ENCODE results near the gene FAM170B.

Gene FAM170B

DNA sequence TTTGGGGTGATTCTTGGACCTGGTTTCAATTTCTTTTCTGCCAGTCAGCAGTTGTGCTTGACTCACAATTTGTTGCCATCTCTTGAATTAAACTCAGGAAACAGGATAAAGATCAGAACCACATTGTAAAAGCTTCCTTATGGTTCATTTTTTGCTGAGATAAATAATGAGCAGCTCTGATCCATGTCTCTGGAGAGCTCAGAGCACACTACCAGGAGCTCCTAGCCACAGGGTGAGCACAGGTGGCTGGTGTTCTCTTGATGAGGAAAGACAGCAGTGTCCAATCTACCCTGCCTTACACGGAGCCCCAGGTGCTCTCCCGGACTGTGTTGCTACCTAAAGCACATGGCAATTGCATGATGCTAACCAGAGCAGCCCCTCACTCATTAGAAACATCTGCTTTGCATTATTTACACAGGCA lies 17.2 kb upstream of the FAM170B start:
- Histone ChIP-seq H3K9me3 (ENCODE audit: control insufficient read depth, insufficient read depth, low read length) (no peaks in the 10 kb centered on the region), H3K79me2 (ENCODE audit: control insufficient read depth, low read length) (no peaks in the 10 kb centered on the region), H3K4me3 (ENCODE audit: low read length) (no peak overlapping the region), H3K4me1 (ENCODE audit: control insufficient read depth, low read length) (no peaks in the 10 kb centered on the region), H3F3A (ENCODE audit: control insufficient read depth, insufficient read depth) (no peaks in the 10 kb centered on the region), H3K4me2 (ENCODE audit: low read length) (no peak overlapping the region), H3K9me2 (replicated peaks; ENCODE audit: control insufficient read depth, low read length) (no peaks in the 10 kb centered on the region), H3K27ac (ENCODE audit: low read depth, low read length) (no peak overlapping the region), H4K20me1 (ENCODE audit: control insufficient read depth, insufficient read depth, low read depth, low read length) (no peaks in the 10 kb centered on the region), H3K36me3 (ENCODE audit: control insufficient read depth, low read length) (no peaks in the 10 kb centered on the region), H3K27me3 (ENCODE audit: control insufficient read depth, low read length) (0 out of 2 replicates have a peak, but pooled peaks cover 8% of the 10 kb centered on the region)
- TF ChIP-seq EZH2phosphoT487 (IDR thresholded peaks at IDR 0.05; ENCODE audit: borderline replicate concordance, low read length) = no peak
- TF ChIP-seq, protein P1, sequence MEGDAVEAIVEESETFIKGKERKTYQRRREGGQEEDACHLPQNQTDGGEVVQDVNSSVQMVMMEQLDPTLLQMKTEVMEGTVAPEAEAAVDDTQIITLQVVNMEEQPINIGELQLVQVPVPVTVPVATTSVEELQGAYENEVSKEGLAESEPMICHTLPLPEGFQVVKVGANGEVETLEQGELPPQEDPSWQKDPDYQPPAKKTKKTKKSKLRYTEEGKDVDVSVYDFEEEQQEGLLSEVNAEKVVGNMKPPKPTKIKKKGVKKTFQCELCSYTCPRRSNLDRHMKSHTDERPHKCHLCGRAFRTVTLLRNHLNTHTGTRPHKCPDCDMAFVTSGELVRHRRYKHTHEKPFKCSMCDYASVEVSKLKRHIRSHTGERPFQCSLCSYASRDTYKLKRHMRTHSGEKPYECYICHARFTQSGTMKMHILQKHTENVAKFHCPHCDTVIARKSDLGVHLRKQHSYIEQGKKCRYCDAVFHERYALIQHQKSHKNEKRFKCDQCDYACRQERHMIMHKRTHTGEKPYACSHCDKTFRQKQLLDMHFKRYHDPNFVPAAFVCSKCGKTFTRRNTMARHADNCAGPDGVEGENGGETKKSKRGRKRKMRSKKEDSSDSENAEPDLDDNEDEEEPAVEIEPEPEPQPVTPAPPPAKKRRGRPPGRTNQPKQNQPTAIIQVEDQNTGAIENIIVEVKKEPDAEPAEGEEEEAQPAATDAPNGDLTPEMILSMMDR (IDR thresholded peaks at IDR 0.05; ENCODE audit: low read depth, low read length, poor library complexity, severe bottlenecking) = no peak

DNA sequence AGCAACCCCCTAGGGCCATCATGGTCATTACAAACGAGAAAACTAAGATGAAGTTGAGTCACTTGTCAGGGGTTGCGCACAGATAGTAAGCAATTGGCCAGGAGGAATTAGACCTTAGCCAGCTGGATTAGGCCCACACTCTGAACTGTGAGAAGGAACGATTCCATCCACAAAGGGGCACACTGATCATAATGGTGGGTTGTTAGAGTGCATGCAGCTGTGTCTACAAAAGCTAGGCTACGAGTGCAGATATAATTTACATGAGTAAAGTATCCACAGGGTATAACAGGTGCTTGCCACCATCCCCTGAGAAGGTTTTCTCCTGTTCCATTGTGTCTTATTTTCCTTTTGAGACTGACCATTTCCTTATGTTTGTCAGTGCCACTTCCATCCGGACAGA lies 16.6 kb upstream of the FAM170B start:
- 0 out of 2 replicates have a peak, but pooled peaks cover 8% of the 10 kb centered on the region for H3K27me3 ChIP-seq (ENCODE audit: control insufficient read depth, low read length)
- no peak overlapping the region for H3K4me3 ChIP-seq (ENCODE audit: low read length)
- no peaks in the 10 kb centered on the region for H3K4me1 ChIP-seq (ENCODE audit: control insufficient read depth, low read length)
- H3K36me3 ChIP-seq (ENCODE audit: control insufficient read depth, low read length) = no peaks in the 10 kb centered on the region
- H3K27ac ChIP-seq (ENCODE audit: low read depth, low read length) = no peak overlapping the region
- no peaks in the 10 kb centered on the region for H4K20me1 ChIP-seq (ENCODE audit: control insufficient read depth, insufficient read depth, low read depth, low read length)
- no peak overlapping the region for H3K4me2 ChIP-seq (ENCODE audit: low read length)
- TF ChIP-seq, protein P1 (IDR thresholded peaks at IDR 0.05; ENCODE audit: low read depth, low read length, poor library complexity, severe bottlenecking) = no peak
- TF ChIP-seq EZH2phosphoT487 (IDR thresholded peaks at IDR 0.05; ENCODE audit: borderline replicate concordance, low read length) = no peak
- no peaks in the 10 kb centered on the region for H3K9me2 ChIP-seq (replicated peaks; ENCODE audit: control insufficient read depth, low read length)
- H3K79me2 ChIP-seq (ENCODE audit: control insufficient read depth, low read length) = no peaks in the 10 kb centered on the region
- no peaks in the 10 kb centered on the region for H3K9me3 ChIP-seq (ENCODE audit: control insufficient read depth, insufficient read depth, low read length)
- H3F3A ChIP-seq (ENCODE audit: control insufficient read depth, insufficient read depth) = no peaks in the 10 kb centered on the region

DNA sequence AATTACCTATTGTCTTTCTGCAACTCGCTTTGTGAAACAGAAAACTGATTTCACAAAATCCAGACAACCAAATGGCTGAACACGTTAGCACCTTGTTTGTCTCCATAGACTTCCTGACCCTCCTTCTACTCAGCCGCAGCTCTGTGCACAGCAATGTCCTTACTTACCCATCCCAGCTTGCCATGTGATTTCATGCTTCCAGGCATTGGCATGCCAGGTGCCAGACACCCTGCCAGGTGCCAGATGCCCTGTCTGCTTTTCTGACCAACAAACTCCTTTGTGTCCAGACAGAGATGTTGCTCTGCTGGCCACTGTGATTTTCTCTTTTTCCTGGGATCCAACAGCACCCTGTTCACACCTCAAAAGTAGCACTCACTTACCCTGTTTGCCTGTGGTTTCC lies 16.1 kb upstream of the FAM170B start:
- H3K9me3 ChIP-seq (ENCODE audit: control insufficient read depth, insufficient read depth, low read length) = no peaks in the 10 kb centered on the region
- 0 out of 2 replicates have a peak, but pooled peaks cover 8% of the 10 kb centered on the region for H3K27me3 ChIP-seq (ENCODE audit: control insufficient read depth, low read length)
- no peak overlapping the region for H3K27ac ChIP-seq (ENCODE audit: low read depth, low read length)
- H3K79me2 ChIP-seq (ENCODE audit: control insufficient read depth, low read length) = no peaks in the 10 kb centered on the region
- no peaks in the 10 kb centered on the region for H4K20me1 ChIP-seq (ENCODE audit: control insufficient read depth, insufficient read depth, low read depth, low read length)
- H3F3A ChIP-seq (ENCODE audit: control insufficient read depth, insufficient read depth) = no peaks in the 10 kb centered on the region
- no peaks in the 10 kb centered on the region for H3K9me2 ChIP-seq (replicated peaks; ENCODE audit: control insufficient read depth, low read length)
- no peak overlapping the region for H3K4me2 ChIP-seq (ENCODE audit: low read length)
- no peak overlapping the region for H3K4me3 ChIP-seq (ENCODE audit: low read length)
- TF ChIP-seq, protein P1 (IDR thresholded peaks at IDR 0.05; ENCODE audit: low read depth, low read length, poor library complexity, severe bottlenecking) = no peak
- no peak for TF ChIP-seq EZH2phosphoT487 (IDR thresholded peaks at IDR 0.05; ENCODE audit: borderline replicate concordance, low read length)
- H3K36me3 ChIP-seq (ENCODE audit: control insufficient read depth, low read length) = no peaks in the 10 kb centered on the region
- no peaks in the 10 kb centered on the region for H3K4me1 ChIP-seq (ENCODE audit: control insufficient read depth, low read length)
